HepG2 (cell line): ENCODE results near the gene EXOSC6. TPM values are rescaled to one million over a fixed set of nuclear protein-coding genes. Genes with fewer than 3 reads are reported as not detected.
A peak's percentile ranks its signal among the peaks of the same experiment; 100 is the strongest.

Source experiments
- BCL6 ChIP-seq: IDR thresholded peaks from 2 replicates; pipeline ENCODE4 v1.6.1; 2016; ENCODE audit warnings: missing genetic modification reagents, missing compliant biosample characterization
- CEBPB ChIP-seq: IDR thresholded peaks from 2 replicates; pipeline ENCODE4 v1.6.1; 2011; ENCODE audit warnings: low read depth, low read length, improper control_type of control experiment, borderline replicate concordance
- CENPX ChIP-seq: sonication (generic); formaldehyde crosslinking; IDR thresholded peaks from 2 replicates; pipeline ENCODE4 v1.9.0; 2021; ENCODE audit warnings: mild to moderate bottlenecking, missing genetic modification reagents, moderate library complexity
- DR1 ChIP-seq: sonication (generic); formaldehyde crosslinking; IDR thresholded peaks from 2 replicates; pipeline ENCODE4 v1.8.0; 2021; ENCODE audit warnings: mild to moderate bottlenecking, missing genetic modification reagents, inconsistent platforms
- EZH2 ChIP-seq: conservative IDR thresholded peaks from 2 replicates; pipeline ENCODE4 v1.6.1; 2012; ENCODE audit warnings: mild to moderate bottlenecking, low read depth, low read length, moderate library complexity
- HNF4G ChIP-seq, 2 experiments: sonication (generic) in 1 of 2; formaldehyde crosslinking in 1 of 2; IDR thresholded peaks; 2 replicates each; pipeline versions ENCODE4 v1.4.0 to v1.6.1; 2011 to 2020; ENCODE audit warnings: borderline replicate concordance in 2 of 2, low read depth in 2 of 2, mild to moderate bottlenecking in 2 of 2, low read length in 1 of 2, missing genetic modification reagents in 1 of 2, moderate library complexity in 1 of 2
- HNRNPK ChIP-seq: fragments of 200-400 bp; formaldehyde crosslinking; IDR thresholded peaks from 2 replicates; pipeline ENCODE4 v1.6.1; 2018; ENCODE audit warnings: low read length, low read depth, moderate library complexity, mild to moderate bottlenecking; ENCODE audit not compliant: poor library complexity, severe bottlenecking
- KMT2A ChIP-seq: sonication (generic); formaldehyde crosslinking; IDR thresholded peaks from 2 replicates; pipeline ENCODE4 v1.4.0; 2020; ENCODE audit warnings: missing genetic modification reagents
- MXI1 ChIP-seq: IDR thresholded peaks from 3 replicates; pipeline ENCODE4 v1.6.1; 2012; ENCODE audit warnings: low read depth, low read length, inconsistent platforms, borderline replicate concordance
- PHF21A ChIP-seq: sonication (generic); formaldehyde crosslinking; IDR thresholded peaks from 2 replicates; pipeline ENCODE4 v1.5.0; 2020; ENCODE audit warnings: mild to moderate bottlenecking, missing genetic modification reagents
- RFXANK ChIP-seq: IDR thresholded peaks from 2 replicates; pipeline ENCODE4 v1.6.1; 2016
- SETDB1 ChIP-seq: sonication (generic); formaldehyde crosslinking; IDR thresholded peaks from 2 replicates; pipeline ENCODE4 v1.5.1; 2020; ENCODE audit warnings: missing genetic modification reagents, mild to moderate bottlenecking, borderline replicate concordance
- SKIL ChIP-seq: sonication (generic); formaldehyde crosslinking; IDR thresholded peaks from 2 replicates; pipeline ENCODE4 v1.8.0; 2022; ENCODE audit warnings: missing genetic modification reagents, mild to moderate bottlenecking, moderate library complexity, borderline replicate concordance
- SNRNP70 ChIP-seq: fragments of 200-400 bp; formaldehyde crosslinking; IDR thresholded peaks from 2 replicates; pipeline ENCODE4 v1.6.1; 2017; ENCODE audit warnings: mild to moderate bottlenecking, low read depth, low read length, moderate library complexity
- TCF7 ChIP-seq: sonication (generic); IDR thresholded peaks from 2 replicates; pipeline ENCODE4 v1.6.1; 2016; ENCODE audit warnings: antibody characterized with exemption, low read depth
- ZFAT ChIP-seq: sonication (generic); formaldehyde crosslinking; conservative IDR thresholded peaks from 2 replicates; pipeline ENCODE4 v1.8.1; 2023; ENCODE audit warnings: missing genetic modification reagents, inconsistent platforms
- ZNF121 ChIP-seq: sonication (generic); formaldehyde crosslinking; IDR thresholded peaks from 2 replicates; pipeline ENCODE4 v1.5.0; 2020; ENCODE audit warnings: mild to moderate bottlenecking, missing genetic modification reagents
- ZNF207 ChIP-seq: fragments of 450-650 bp; IDR thresholded peaks from 2 replicates; pipeline ENCODE4 v1.6.1; 2016; ENCODE audit warnings: antibody characterized with exemption, borderline replicate concordance
- ZNF224 ChIP-seq: sonication (generic); formaldehyde crosslinking; IDR thresholded peaks from 2 replicates; pipeline ENCODE4 v1.5.0; 2020; ENCODE audit warnings: mild to moderate bottlenecking, missing genetic modification reagents
- ZNF350 ChIP-seq: sonication (generic); formaldehyde crosslinking; IDR thresholded peaks from 2 replicates; pipeline ENCODE4 v1.4.0; 2020; ENCODE audit warnings: mild to moderate bottlenecking, low read depth, missing genetic modification reagents, borderline replicate concordance
- ZNF564 ChIP-seq: sonication (generic); formaldehyde crosslinking; IDR thresholded peaks from 2 replicates; pipeline ENCODE4 v1.8.1; 2023; ENCODE audit warnings: mild to moderate bottlenecking, missing genetic modification reagents
- ZNF781 ChIP-seq: sonication (generic); formaldehyde crosslinking; IDR thresholded peaks from 2 replicates; pipeline ENCODE4 v1.5.1; 2020; ENCODE audit warnings: borderline replicate concordance, mild to moderate bottlenecking, missing genetic modification reagents; ENCODE audit errors: not compliant biosample characterization
- ZNF782 ChIP-seq: sonication (generic); formaldehyde crosslinking; IDR thresholded peaks from 2 replicates; pipeline ENCODE4 v1.4.0; 2020; ENCODE audit warnings: missing genetic modification reagents, mild to moderate bottlenecking, borderline replicate concordance
- polyA plus RNA-seq, 8 experiments: library from polyadenylated mRNA; depleted of rRNA in 3 of 8; stranded (reverse) in 7 of 8; unstranded in 1 of 8; fragments of >200 nt; fragmentation: Illumina TruSeq in 4 of 8; extraction: Trizol in 4 of 8; gene quantifications; 2 replicates each; pipeline versions ENCODE4 v1.2.1 to v1.2.3, GENCODE V29; 2011 to 2016; ENCODE audit warnings: low read depth in 4 of 8, missing spikeins in 1 of 8, mixed read lengths in 1 of 8; ENCODE audit not compliant: insufficient read depth in 1 of 8
- total RNA-seq, 5 experiments: library from RNA; depleted of rRNA; stranded (reverse); fragments of >200 nt; fragmentation: Illumina TruSeq; extraction: Trizol; gene quantifications; 2 replicates each; pipeline ENCODE4 v1.2.3, GENCODE V29; 2016; ENCODE audit warnings: low read depth in 1 of 5
- TF ChIP-seq, protein P1 (sequence below): sonication (generic); formaldehyde crosslinking; conservative IDR thresholded peaks from 2 replicates; pipeline ENCODE4 v1.8.0; 2022; ENCODE audit warnings: missing genetic modification reagents
- TF ChIP-seq, protein P2 (sequence below): sonication (generic); formaldehyde crosslinking; IDR thresholded peaks from 2 replicates; pipeline ENCODE4 v1.8.0; 2022; ENCODE audit warnings: mild to moderate bottlenecking, missing genetic modification reagents, moderate library complexity

Gene EXOSC6
- total and polyA plus RNA-seq, 2 of the 13 experiments (the other 11 are each of a cell fraction or from before 2014, with no cell fraction given) = 13.1 to 39.9 TPM

GRCh38 chr16:70250748-70251628 lies 752 bp downstream of the EXOSC6 start (continued):
- TF ChIP-seq, protein P1, sequence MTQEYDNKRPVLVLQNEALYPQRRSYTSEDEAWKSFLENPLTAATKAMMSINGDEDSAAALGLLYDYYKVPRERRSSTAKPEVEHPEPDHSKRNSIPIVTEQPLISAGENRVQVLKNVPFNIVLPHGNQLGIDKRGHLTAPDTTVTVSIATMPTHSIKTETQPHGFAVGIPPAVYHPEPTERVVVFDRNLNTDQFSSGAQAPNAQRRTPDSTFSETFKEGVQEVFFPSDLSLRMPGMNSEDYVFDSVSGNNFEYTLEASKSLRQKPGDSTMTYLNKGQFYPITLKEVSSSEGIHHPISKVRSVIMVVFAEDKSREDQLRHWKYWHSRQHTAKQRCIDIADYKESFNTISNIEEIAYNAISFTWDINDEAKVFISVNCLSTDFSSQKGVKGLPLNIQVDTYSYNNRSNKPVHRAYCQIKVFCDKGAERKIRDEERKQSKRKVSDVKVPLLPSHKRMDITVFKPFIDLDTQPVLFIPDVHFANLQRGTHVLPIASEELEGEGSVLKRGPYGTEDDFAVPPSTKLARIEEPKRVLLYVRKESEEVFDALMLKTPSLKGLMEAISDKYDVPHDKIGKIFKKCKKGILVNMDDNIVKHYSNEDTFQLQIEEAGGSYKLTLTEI = no peak
- no peak for TF ChIP-seq CEBPB
- no peak for TF ChIP-seq ZNF207
- 0 out of 2 replicates have a peak, but pooled peaks have one; percentile 5 for TF ChIP-seq RFXANK
- no peak for TF ChIP-seq SETDB1
- no peak for TF ChIP-seq DR1 (CRISPR knock-in tag)
- TF ChIP-seq ZFAT = no peak; the same call in 1 of the 2 replicates
- no peak; the same call in 1 of the 2 replicates for TF ChIP-seq ZNF564 (CRISPR knock-in tag)
- peak; percentile 11; the same call in 1 of the 2 replicates for TF ChIP-seq BCL6 (CRISPR knock-in tag)
- peak; percentile 88; the same call in 1 of the 2 replicates for TF ChIP-seq ZNF224 (CRISPR knock-in tag)
- TF ChIP-seq, protein P2, sequence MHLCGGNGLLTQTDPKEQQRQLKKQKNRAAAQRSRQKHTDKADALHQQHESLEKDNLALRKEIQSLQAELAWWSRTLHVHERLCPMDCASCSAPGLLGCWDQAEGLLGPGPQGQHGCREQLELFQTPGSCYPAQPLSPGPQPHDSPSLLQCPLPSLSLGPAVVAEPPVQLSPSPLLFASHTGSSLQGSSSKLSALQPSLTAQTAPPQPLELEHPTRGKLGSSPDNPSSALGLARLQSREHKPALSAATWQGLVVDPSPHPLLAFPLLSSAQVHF (CRISPR knock-in tag) = no peak
- no peak; the same call in 1 of the 2 replicates for TF ChIP-seq ZNF121 (CRISPR knock-in tag)
- TF ChIP-seq PHF21A (CRISPR knock-in tag) = no peak
- TF ChIP-seq CENPX (CRISPR knock-in tag) = no peak
- TF ChIP-seq SNRNP70 = no peak
- TF ChIP-seq HNRNPK = no peak
- TF ChIP-seq EZH2 = no peak
- no peak for TF ChIP-seq HNF4G (IDR thresholded peaks at IDR 0.05; ENCODE audit: borderline replicate concordance, low read depth, low read length)
- no peak; the same call in 1 of the 2 replicates for TF ChIP-seq HNF4G (CRISPR knock-in tag; IDR thresholded peaks at IDR 0.05; ENCODE audit: borderline replicate concordance, low read depth)
- no peak for TF ChIP-seq ZNF781 (CRISPR knock-in tag)
- no peak; the same call in 1 of the 2 replicates for TF ChIP-seq ZNF350 (CRISPR knock-in tag)
- TF ChIP-seq TCF7 = no peak
- no peak for TF ChIP-seq SKIL
- peak; percentile 74 for TF ChIP-seq MXI1
- peak; percentile 88; the same call in 1 of the 2 replicates for TF ChIP-seq ZNF782 (CRISPR knock-in tag)
- TF ChIP-seq KMT2A (CRISPR knock-in tag) = peak; percentile 61
